Stimulated activated naive CD8-positive, alpha-beta T cell treated with anti-CD3 and anti-CD28 coated beads, Interleukin-15, amount 100 ng/mL, for 72 hours (primary cell): ENCODE data around the gene GBP3.
A peak's percentile ranks its signal among the peaks of the same experiment; 100 is the strongest.
"Not testable (repeated sequence)": the region's sequence is repeated elsewhere in the genome, so short reads cannot be mapped to it uniquely, and the experiment has no call there.

ENCODE experiments used
- ATAC-seq: fragments of 150-1000 bp; cut with Tn5 transposase; 2 replicates; pipeline ENCODE4 v1.10.0; 2021; ENCODE audit warnings: mild to moderate bottlenecking, moderate library complexity
- DNase-seq, 2 donors: peaks; one replicate each; pipeline ENCODE4 v3.0.0; 2021 to 2022
- H3K27ac Mint-ChIP-seq, 2 donors: one replicate each; pipeline ENCODE4 v1.8.0; 2022; ENCODE audit warnings: mild to moderate bottlenecking in 2 of 2, mixed read lengths in 2 of 2, moderate library complexity in 2 of 2
- H3K27me3 Mint-ChIP-seq: one replicate; pipeline ENCODE4 v1.8.0; 2022; ENCODE audit warnings: mixed read lengths
- H3K4me1 Mint-ChIP-seq: one replicate; pipeline ENCODE4 v1.8.0; 2022; ENCODE audit warnings: mild to moderate bottlenecking, mixed read lengths
- H3K4me3 Mint-ChIP-seq, 2 donors: one replicate each; pipeline ENCODE4 v1.8.0; 2022; ENCODE audit warnings: mild to moderate bottlenecking in 2 of 2, mixed read lengths in 2 of 2, moderate library complexity in 1 of 2
- H3K9me3 Mint-ChIP-seq, 2 donors: one replicate each; pipeline ENCODE4 v1.8.0; 2022; ENCODE audit warnings: mixed read lengths in 2 of 2

The GBP3 gene

DNA sequence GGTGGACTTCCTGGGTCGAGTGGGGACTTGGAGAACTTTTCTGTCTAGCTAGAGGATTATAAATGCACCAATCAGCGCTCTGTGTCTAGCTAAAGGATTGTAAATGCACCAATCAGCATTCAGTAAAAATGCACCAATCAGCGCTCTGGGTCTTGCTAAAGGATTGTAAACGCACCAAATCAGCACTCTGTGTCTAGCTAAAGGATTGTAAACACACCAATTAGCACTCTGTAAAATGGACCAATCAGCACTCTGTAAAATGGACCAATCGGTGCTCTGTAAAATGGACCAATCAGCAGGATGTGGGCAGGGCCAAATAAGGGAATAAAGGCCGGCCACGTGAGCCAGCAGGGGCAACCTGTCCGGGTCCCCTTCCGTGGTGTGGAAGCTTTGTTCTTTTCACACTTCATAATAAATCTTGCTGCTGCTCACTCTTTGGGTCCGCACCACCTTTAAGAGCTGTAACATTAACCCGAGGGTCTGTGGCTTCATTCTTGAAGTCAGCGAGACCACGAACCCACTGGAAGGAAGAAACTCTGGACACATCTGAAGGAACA, 48.0 kb downstream of the GBP3 start:
- H3K9me3 Mint-ChIP-seq, H3K27ac Mint-ChIP-seq, ATAC-seq, H3K27me3 Mint-ChIP-seq, DNase-seq, H3K4me3 Mint-ChIP-seq: not testable (repeated sequence)
- H3K4me1 Mint-ChIP-seq = peaks cover 58% of the 10 kb centered on the region

DNA sequence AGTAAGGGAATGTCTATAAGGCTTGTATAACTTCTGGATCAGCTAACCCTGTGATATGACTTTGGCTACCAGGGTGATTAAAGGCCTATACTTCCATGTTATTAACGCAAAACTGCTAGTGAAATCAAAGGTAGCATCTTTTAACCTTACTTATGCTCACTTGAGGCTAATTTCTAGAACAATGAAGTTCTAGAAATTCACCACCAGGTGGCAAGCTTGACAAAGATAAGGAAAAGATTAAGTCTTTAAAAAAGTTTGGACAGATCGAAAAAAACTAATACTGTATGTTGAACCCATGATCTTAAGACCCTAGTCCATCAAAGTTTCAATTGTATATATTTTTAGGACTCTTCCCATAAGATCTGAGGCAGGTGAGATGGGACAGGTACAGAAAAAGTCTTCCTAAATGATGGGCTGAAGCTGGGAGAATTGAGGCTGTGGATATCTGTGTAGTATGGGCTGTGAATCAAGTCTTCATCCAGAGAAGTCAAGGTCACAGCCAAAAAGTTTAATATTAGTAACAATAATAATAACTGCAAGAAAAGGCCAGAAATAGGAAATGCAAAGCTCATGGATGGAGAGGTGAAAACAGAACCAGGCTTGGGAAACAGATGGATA, 49.0 kb downstream of the GBP3 start:
- Mint-ChIP-seq H3K27ac (peak overlapping the region in 1 of 2 donors; percentile 59), H3K27me3 (no peaks in the 10 kb centered on the region), H3K4me1 (peaks cover 48% of the 10 kb centered on the region), H3K4me3 (no peak overlapping the region), H3K9me3 (no peaks in the 10 kb centered on the region)
- peak; percentile 59 for ATAC-seq
- DNase-seq = no peak

DNA sequence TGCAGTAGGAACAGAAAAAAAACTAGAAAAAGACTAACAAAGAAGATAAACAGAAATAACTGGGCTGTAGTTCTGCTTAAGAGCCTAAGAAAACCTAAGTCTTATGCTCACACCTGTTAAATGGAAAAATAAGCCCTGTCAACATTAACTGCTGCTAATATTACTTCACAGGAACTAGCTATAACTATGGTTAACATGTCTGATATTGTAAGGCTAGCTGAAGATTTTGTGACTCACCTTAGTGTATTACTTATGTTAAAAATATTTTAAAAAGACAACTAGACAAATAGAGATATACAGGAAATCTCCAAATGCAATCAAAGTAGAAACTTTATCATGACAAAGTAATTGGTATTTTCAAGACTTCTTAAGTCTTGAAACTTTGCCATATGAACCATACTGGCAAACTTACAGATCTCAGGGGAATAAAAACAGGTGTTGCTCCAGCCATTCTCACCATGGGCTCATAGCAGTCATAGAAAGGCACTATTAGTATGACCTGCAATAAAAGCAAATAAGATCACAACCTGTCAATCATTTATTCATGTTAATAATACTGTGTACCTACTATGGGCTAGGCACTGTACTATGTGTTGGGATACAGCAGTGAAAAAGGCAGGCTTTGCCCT, 60.9 kb downstream of the GBP3 start:
- H3K9me3 Mint-ChIP-seq = no peaks in the 10 kb centered on the region
- no peaks in the 10 kb centered on the region for H3K27me3 Mint-ChIP-seq
- no peak for DNase-seq
- ATAC-seq = no peak
- peaks cover 5% of the 10 kb centered on the region for H3K4me1 Mint-ChIP-seq
- no peak overlapping the region for H3K4me3 Mint-ChIP-seq
- no peak overlapping the region for H3K27ac Mint-ChIP-seq

DNA sequence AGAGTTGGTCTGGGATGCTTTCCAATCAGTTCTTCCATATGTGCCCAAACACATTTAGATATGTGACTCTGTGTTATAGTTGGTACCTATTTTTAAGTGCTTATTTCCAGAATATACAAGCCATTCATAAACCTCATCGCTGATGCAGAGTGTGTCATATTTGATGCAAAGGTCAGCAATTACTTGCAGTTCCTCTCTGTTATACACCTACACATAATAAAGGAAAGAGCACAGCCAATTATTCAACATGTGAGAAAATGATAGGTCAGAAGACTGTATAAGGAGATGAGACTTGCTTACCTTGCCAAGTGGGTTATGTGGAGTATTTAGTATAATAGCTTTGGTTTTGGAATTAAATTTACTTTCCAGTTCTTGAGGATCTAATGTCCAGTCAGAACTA, 61.6 kb downstream of the GBP3 start:
- ATAC-seq = no peak
- Mint-ChIP-seq H3K9me3 (no peaks in the 10 kb centered on the region), H3K4me3 (no peak overlapping the region)

More for the DNA sequence above, 61.6 kb downstream of the GBP3 start:
- Mint-ChIP-seq H3K27ac (no peak overlapping the region), H3K4me1 (peaks cover 11% of the 10 kb centered on the region), H3K27me3 (no peaks in the 10 kb centered on the region)
- DNase-seq = no peak
